BJ (cell line): ENCODE data around the gene RHOV. TPM values are rescaled to one million over a fixed set of nuclear protein-coding genes. Genes with fewer than 3 reads are reported as not detected.

Experiments
- CTCF ChIA-PET: fragments of 350-600 bp; formaldehyde crosslinking; extraction: SDS; loops from one replicate; lab custom pipeline; 2021; ENCODE audit warnings: antibody characterized with exemption, inconsistent platforms; lab: Yijun Ruan, JAX
- POLR2A ChIA-PET: fragments of 300-600 bp; sonication (Branson Sonifier 250); formaldehyde crosslinking; extraction: SDS; loops from one replicate; lab custom pipeline; 2021; ENCODE audit warnings: antibody characterized with exemption; lab: Charles Lee
- DNase-seq: peaks from one replicate; pipeline ENCODE4 v3.0.0-alpha.2; 2011; ENCODE audit warnings: low read depth
- H3K27me3 ChIP-seq: 2 replicates; pipeline ENCODE4 v1.6.0; 2011; ENCODE audit warnings: low read length; ENCODE audit not compliant: control insufficient read depth, insufficient read depth
- H3K36me3 ChIP-seq: 2 replicates; pipeline ENCODE4 v1.5.1; 2011; ENCODE audit warnings: low read length; ENCODE audit not compliant: control insufficient read depth, insufficient read depth
- H3K4me3 ChIP-seq: 2 replicates; pipeline ENCODE4 v1.5.1; 2011; ENCODE audit warnings: low read depth, mild to moderate bottlenecking, control low read depth, low read length
- polyA plus RNA-seq: library from polyadenylated mRNA; depleted of rRNA; stranded (reverse); fragments of >200 nt; gene quantifications from 2 replicates; pipeline ENCODE4 v1.2.3, GENCODE V29; 2011
- TF ChIP-seq, protein P1 (sequence below): IDR thresholded peaks from 2 replicates; pipeline ENCODE4 v1.5.1; 2011; ENCODE audit warnings: low read depth, mild to moderate bottlenecking, control low read depth, inconsistent platforms, low read length, moderate library complexity; ENCODE audit not compliant: insufficient read depth

RHOV gene
- polyA plus RNA-seq, 1 experiment = 0.28 TPM

DNA sequence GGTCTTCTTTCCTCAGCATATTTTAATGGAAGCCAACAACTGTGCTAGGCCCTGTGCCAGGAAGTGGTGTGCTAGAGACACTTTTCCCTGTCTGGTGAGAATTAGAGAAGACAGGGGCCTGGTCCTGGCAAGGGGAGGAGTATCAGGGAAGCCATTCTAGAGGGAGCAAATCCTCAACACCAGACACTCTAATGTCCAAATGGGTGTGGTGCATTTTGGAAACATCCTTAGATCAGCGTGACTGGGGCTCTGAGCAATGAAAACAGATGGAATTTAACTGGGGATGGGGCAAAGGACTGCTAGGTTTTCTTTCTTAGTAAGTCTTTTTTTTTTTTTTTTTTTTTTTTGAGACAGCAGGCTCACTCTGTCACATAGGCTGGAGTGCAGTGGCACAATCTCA is 12.6 kb upstream of the RHOV start:
- no peak for DNase-seq
- Histone ChIP-seq H3K36me3 (no peaks in the 10 kb centered on the region), H3K27me3 (no peaks in the 10 kb centered on the region; the same call in 1 of the 2 replicates), H3K4me3 (no peak overlapping the region)
- CTCF ChIA-PET = interaction anchor here (1.4 to 3.9 kb wide), 2 partner anchors 26 to 28 kb away, joined by 4 to 34 read pairs; no protein-coding TSS in a partner anchor
- POLR2A ChIA-PET = no interaction called here
- TF ChIP-seq, protein P1, sequence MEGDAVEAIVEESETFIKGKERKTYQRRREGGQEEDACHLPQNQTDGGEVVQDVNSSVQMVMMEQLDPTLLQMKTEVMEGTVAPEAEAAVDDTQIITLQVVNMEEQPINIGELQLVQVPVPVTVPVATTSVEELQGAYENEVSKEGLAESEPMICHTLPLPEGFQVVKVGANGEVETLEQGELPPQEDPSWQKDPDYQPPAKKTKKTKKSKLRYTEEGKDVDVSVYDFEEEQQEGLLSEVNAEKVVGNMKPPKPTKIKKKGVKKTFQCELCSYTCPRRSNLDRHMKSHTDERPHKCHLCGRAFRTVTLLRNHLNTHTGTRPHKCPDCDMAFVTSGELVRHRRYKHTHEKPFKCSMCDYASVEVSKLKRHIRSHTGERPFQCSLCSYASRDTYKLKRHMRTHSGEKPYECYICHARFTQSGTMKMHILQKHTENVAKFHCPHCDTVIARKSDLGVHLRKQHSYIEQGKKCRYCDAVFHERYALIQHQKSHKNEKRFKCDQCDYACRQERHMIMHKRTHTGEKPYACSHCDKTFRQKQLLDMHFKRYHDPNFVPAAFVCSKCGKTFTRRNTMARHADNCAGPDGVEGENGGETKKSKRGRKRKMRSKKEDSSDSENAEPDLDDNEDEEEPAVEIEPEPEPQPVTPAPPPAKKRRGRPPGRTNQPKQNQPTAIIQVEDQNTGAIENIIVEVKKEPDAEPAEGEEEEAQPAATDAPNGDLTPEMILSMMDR = no peak

DNA sequence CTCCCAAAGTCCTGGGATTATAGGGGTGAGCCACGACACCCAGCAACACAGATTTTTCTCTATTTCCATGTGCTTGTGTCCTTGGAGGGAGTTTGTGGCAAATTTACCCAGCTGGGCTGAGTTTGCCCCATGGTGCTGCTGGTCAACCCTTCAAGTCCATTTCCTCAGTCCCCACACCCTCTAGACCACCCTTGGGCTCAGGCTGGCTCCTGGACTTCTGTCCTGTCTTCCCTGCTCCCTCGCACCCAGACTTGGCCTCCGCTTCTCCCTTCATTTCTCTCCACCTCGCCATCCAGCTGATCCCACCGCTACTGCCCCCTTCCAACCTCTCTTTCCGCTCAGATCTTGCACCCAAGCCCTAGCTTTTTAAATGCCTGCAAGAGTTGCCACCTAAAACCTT is 7.3 kb upstream of the RHOV start:
- POLR2A ChIA-PET = no interaction called here
- TF ChIP-seq, protein P1 = no peak
- H3K27me3 ChIP-seq = no peaks in the 10 kb centered on the region
- DNase-seq = no peak
- CTCF ChIA-PET = interaction anchor here (0.6 to 8.0 kb wide), 7 partner anchors 8 to 42 kb away, joined by 3 to 71 read pairs (median 7); partner anchors contain the start of gene VPS18
- no peaks in the 10 kb centered on the region for H3K36me3 ChIP-seq
- H3K4me3 ChIP-seq = no peak overlapping the region

DNA sequence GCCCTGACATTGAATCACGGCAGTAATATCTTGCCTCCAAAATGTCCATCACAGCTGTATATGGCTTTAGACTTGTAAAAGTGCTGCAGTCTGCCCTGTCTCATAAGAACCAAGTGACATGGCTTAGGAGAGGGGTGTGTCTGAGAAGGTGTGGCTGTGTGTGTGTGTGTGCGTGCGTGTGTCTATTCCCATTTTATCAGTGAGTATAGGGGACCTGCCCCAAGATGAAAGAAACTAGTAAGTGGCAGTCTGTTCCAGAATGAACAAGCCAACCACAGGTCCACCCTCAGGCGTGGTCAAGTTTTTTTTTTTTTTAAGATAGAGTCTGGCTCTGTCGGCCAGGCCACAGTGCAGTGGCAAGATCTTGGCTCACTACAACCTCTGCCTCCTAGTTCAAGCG is 5.6 kb upstream of the RHOV start:
- TF ChIP-seq, protein P1 = no peak
- ChIA-PET CTCF (interaction anchor here (0.6 to 8.0 kb wide), 5 partner anchors 8 to 303 kb away, joined by 4 to 71 read pairs (median 7); no protein-coding TSS in a partner anchor), POLR2A (no interaction called here)
- Histone ChIP-seq H3K27me3 (no peaks in the 10 kb centered on the region), H3K36me3 (no peaks in the 10 kb centered on the region), H3K4me3 (no peak overlapping the region)
- DNase-seq = no peak

DNA sequence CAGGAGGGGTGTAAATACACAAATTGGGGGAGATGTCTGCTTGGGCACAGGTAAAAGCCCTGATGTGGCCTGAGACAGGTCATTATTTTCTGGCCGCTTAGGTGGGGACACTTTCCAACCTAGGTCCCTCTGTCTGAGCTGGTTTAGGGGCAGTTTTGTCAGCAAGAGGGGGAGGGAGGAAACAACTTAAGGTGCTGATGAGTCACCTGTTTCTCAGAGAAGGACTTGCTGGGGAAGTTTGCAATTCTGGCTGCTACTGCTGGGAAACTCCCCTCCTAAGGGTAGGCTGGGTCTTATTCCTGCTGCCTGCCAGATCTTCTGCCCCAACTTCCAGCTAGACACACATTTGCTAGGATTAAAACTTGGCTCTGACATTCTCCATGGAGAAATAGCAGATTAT is 4.8 kb upstream of the RHOV start:
- ChIA-PET CTCF (interaction anchor here (1.0 to 8.0 kb wide), 3 partner anchors 13 to 20 kb away, joined by 6 to 71 read pairs (median 33); partner anchors contain the start of gene VPS18), POLR2A (no interaction called here)
- DNase-seq = no peak
- TF ChIP-seq, protein P1 = no peak
- no peak overlapping the region for H3K4me3 ChIP-seq
- H3K36me3 ChIP-seq = no peaks in the 10 kb centered on the region
- no peaks in the 10 kb centered on the region for H3K27me3 ChIP-seq

DNA sequence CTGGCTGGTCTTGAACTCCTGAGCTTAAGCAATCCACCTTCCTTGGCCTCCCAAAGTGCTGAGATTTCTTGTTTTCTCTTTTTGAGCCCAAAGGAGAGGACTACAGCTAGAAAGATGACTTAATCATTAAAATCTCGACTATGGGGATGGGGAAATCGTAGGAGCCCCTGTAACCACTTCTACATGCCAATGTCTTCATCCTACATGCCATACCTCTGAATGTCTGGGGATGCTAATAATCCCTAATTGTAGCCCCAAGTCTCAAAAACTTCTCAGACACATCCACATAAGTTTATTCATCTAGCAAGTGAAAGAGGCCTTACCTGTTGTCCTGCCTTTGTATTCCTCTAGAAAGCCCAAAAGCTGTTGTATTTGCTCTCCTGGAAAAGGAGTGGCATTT is 3.7 kb upstream of the RHOV start:
- CTCF ChIA-PET = interaction anchor here (4.9 to 8.0 kb wide), 2 partner anchors 14 to 19 kb away, joined by 33 to 71 read pairs; no protein-coding TSS in a partner anchor

More for the DNA sequence above, 3.7 kb upstream of the RHOV start:
- TF ChIP-seq, protein P1 = no peak
- Histone ChIP-seq H3K27me3 (peaks cover under 1% of the 10 kb centered on the region), H3K4me3 (no peak overlapping the region), H3K36me3 (no peaks in the 10 kb centered on the region)
- no peak for DNase-seq
- POLR2A ChIA-PET = no interaction called here
